ENCODE measurements around the gene MAGEF1. TPM values are rescaled to one million over a fixed set of nuclear protein-coding genes. Genes with fewer than 3 reads are reported as not detected.

The MAGEF1 gene
- total RNA-seq, 1 experiment from 2014 or later = 76.3 TPM

- DNase-seq (ENCODE audit: low read depth) = no peak
Measured at GRCh38 chr3:184672977-184673870, 38.6 kb downstream of the MAGEF1 start.

GRCh38 chr3:184672335-184672734, 39.5 kb downstream of the MAGEF1 start:
- DNase-seq (ENCODE audit: low read depth) = no peak

- no peak for DNase-seq (ENCODE audit: low read depth)
Measured at GRCh38 chr3:184670091-184670602, 41.7 kb downstream of the MAGEF1 start.

GRCh38 chr3:184669578-184669977, 42.3 kb downstream of the MAGEF1 start:
- DNase-seq (ENCODE audit: low read depth) = no peak

GRCh38 chr3:184666442-184666841, 45.4 kb downstream of the MAGEF1 start:
- no peak for DNase-seq (ENCODE audit: low read depth)

- DNase-seq (ENCODE audit: low read depth) = no peak
Measured at GRCh38 chr3:184665101-184665500, 46.8 kb downstream of the MAGEF1 start.

- no peak for DNase-seq (ENCODE audit: low read depth)
Measured at GRCh38 chr3:184663756-184664155, 48.1 kb downstream of the MAGEF1 start.

GRCh38 chr3:184663356-184663755, 48.5 kb downstream of the MAGEF1 start:
- DNase-seq (ENCODE audit: low read depth) = no peak

GRCh38 chr3:184662187-184662586, 49.7 kb downstream of the MAGEF1 start:
- no peak for DNase-seq (ENCODE audit: low read depth)

GRCh38 chr3:184660931-184661330, 50.9 kb downstream of the MAGEF1 start:
- DNase-seq (ENCODE audit: low read depth) = no peak

Other genes starting within 250 kb of the MAGEF1 start
- gene EPHB3, start 150.3 kb downstream of the MAGEF1 start, total RNA-seq (2014; rRNA removed; shearing (Covaris generic)) = 0.94 and 1.00 TPM in 2 replicates
- gene VPS8, start 100.1 kb upstream of the MAGEF1 start, total RNA-seq (2014; rRNA removed; shearing (Covaris generic)) = 23.5 and 28.1 TPM in 2 replicates

All from HT1080 (cell line).